GM12892 (cell line): ENCODE results near the gene REG3A.

Experiments
- POLR2A ChIP-seq: IDR thresholded peaks from 2 replicates; pipeline ENCODE4 v1.6.1; 2011; ENCODE audit warnings: low read depth, low read length, control low read depth
- POLR2AphosphoS5 ChIP-seq: IDR thresholded peaks from 2 replicates; pipeline ENCODE4 v1.6.1; 2011; ENCODE audit warnings: low read depth, low read length, control low read depth
- TAF1 ChIP-seq: IDR thresholded peaks from 2 replicates; pipeline ENCODE4 v1.6.1; 2011; ENCODE audit warnings: low read depth, mild to moderate bottlenecking, control low read depth, low read length, borderline replicate concordance

DNA sequence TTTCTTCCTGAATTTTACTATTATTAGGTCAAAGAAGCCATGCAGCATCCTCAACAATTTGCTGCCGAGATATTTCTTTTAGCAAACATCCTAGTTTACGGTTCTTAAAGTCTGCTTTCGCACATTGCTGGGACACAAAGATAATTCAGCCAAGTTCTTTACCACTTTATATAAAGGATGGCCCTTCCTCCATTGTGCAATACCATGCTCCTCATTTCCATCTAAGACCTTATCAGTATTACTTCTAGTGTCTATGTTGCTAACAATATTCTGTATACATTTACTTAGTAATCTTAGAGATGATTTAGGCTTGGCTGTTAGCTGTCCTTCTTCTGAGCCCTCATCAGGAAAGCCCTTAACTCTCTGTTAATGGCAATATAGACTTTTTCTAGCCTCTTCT is 47.3 kb downstream of the REG3A start:
- TF ChIP-seq POLR2A (no peak), TAF1 (no peak), POLR2AphosphoS5 (no peak)
